Measurements from ENCODE around the gene PEX5.

The PEX5 gene

GRCh38 chr12:7151532-7151931 is 38.0 kb upstream of the PEX5 start:
- Histone ChIP-seq H3K27ac (ENCODE audit: low read length) (no peak overlapping the region), H3K9ac (ENCODE audit: low read length) (no peak overlapping the region), H3K9me3 (ENCODE audit: control insufficient read depth, low read depth, low read length) (no peaks in the 10 kb centered on the region), H3K27me3 (ENCODE audit: control insufficient read depth, insufficient read depth, low read length) (no peaks in the 10 kb centered on the region), H3K4me3 (ENCODE audit: low read length) (no peak overlapping the region), H3K36me3 (ENCODE audit: control insufficient read depth, low read depth, low read length) (peaks cover 11% of the 10 kb centered on the region), H3K4me1 (ENCODE audit: control insufficient read depth, low read depth, low read length) (no peaks in the 10 kb centered on the region)

DNA sequence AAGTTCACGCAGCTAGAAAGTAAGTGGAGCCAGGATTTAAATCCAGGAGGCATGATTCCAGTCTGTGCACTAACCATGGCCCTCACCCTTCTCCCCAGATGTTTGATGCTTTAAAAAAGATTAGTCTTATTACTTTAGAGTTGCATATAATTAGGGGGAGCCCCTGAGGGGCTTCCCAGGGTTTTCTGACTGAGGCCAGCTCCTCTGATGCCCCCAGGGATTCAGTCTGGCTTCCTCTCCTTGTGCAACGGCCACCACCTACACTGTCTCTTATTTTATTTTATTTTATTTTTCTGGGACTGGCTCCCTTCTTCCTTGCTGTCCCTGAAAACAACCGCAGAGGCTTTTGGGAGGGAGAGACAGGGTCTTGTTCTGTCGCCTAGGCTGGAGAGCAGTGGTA is 36.7 kb upstream of the PEX5 start:
- Histone ChIP-seq H3K4me3 (ENCODE audit: low read length) (no peak overlapping the region), H3K9ac (ENCODE audit: low read length) (no peak overlapping the region), H3K27ac (ENCODE audit: low read length) (no peak overlapping the region), H3K4me1 (ENCODE audit: control insufficient read depth, low read depth, low read length) (no peaks in the 10 kb centered on the region), H3K9me3 (ENCODE audit: control insufficient read depth, low read depth, low read length) (no peaks in the 10 kb centered on the region), H3K27me3 (ENCODE audit: control insufficient read depth, insufficient read depth, low read length) (no peaks in the 10 kb centered on the region), H3K36me3 (ENCODE audit: control insufficient read depth, low read depth, low read length) (peaks cover 11% of the 10 kb centered on the region)

DNA sequence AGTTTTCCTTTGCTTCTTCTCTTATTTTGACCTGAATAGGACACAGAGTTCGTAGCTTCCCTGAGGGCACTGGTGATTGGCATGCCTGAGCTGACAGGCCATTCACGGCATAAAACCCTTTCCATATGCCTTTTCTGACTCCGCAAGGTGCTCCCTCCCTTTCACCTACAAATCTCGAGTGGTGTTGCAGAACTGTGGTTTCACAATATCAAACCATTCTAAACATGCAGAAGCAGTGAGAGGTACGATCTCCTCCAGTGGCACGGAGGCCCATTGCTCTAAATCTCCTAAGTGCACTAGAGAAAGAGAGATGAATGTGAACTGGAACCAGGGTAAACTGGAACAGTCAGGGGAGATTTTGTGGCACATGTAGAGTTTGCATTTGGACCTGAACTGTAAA is 35.4 kb upstream of the PEX5 start:
- peaks cover 11% of the 10 kb centered on the region for H3K36me3 ChIP-seq (ENCODE audit: control insufficient read depth, low read depth, low read length)
- H3K27ac ChIP-seq (ENCODE audit: low read length), result no peak overlapping the region
- no peak overlapping the region for H3K9ac ChIP-seq (ENCODE audit: low read length)
- H3K9me3 ChIP-seq (ENCODE audit: control insufficient read depth, low read depth, low read length), result no peaks in the 10 kb centered on the region
- H3K4me1 ChIP-seq (ENCODE audit: control insufficient read depth, low read depth, low read length), result no peaks in the 10 kb centered on the region
- no peak overlapping the region for H3K4me3 ChIP-seq (ENCODE audit: low read length)
- H3K27me3 ChIP-seq (ENCODE audit: control insufficient read depth, insufficient read depth, low read length), result no peaks in the 10 kb centered on the region

DNA sequence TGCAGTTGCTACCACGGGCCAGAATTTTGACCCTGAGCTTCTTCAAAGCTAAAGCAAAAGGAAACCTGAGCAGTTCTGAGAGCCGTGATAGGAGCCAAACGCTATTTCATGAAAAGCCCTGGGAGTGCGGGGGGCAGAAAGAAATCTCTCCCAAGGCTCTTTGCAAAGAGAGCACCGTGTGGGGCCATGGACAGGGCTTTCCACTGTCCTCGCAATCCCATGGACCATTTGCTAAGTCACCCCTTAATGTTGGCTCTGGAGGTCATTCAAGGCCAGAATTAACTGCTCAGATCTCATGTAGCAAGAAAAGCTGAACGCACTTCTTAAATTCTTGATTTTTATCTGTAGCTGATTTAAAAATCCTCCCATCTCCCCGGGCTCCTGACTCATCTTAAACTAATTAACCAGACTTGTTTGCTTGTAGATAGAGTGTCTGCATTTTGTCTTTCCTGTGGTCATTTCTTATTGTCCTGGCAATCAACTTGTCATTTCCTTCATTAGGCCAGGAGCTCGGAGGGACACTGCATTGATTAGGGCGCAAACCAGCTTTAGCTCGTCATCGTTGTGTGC is 34.5 kb upstream of the PEX5 start:
- no peaks in the 10 kb centered on the region for H3K9me3 ChIP-seq (ENCODE audit: control insufficient read depth, low read depth, low read length)
- no peak overlapping the region for H3K9ac ChIP-seq (ENCODE audit: low read length)
- no peak overlapping the region for H3K27ac ChIP-seq (ENCODE audit: low read length)
- H3K36me3 ChIP-seq (ENCODE audit: control insufficient read depth, low read depth, low read length), result peaks cover 11% of the 10 kb centered on the region
- no peaks in the 10 kb centered on the region for H3K27me3 ChIP-seq (ENCODE audit: control insufficient read depth, insufficient read depth, low read length)
- no peak overlapping the region for H3K4me3 ChIP-seq (ENCODE audit: low read length)
- no peaks in the 10 kb centered on the region for H3K4me1 ChIP-seq (ENCODE audit: control insufficient read depth, low read depth, low read length)

DNA sequence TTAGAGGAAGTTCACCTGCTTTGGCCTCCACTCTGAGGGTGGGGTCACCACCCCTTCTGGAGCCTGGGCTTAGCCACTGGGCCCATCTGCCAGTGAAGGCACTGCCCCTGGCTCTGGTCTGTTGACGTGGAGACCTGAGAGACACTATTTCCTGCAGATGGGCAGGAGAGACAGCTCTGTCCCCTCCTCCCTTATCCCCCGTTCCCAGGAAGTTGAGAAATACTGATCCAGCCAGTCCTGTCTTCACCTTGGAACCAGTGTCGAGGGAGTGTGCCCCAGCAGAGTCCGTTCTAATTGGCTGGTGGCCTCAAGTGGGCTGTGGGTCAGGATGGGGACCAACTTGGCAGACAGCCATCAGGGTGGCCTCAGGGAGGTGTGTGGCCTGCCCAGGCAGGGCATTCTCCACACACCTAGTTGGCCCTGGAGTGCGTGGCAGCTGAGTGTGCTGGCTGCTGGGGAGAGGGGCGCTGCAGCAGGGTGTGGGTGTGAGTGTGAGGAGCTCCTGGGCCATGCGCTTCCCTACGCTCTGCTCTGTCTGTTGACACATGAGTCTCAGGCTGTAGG is 33.9 kb upstream of the PEX5 start:
- no peak overlapping the region for H3K9ac ChIP-seq (ENCODE audit: low read length)
- no peaks in the 10 kb centered on the region for H3K4me1 ChIP-seq (ENCODE audit: control insufficient read depth, low read depth, low read length)
- no peaks in the 10 kb centered on the region for H3K27me3 ChIP-seq (ENCODE audit: control insufficient read depth, insufficient read depth, low read length)
- H3K9me3 ChIP-seq (ENCODE audit: control insufficient read depth, low read depth, low read length), result no peaks in the 10 kb centered on the region
- no peak overlapping the region for H3K27ac ChIP-seq (ENCODE audit: low read length)
- no peak overlapping the region for H3K4me3 ChIP-seq (ENCODE audit: low read length)
- H3K36me3 ChIP-seq (ENCODE audit: control insufficient read depth, low read depth, low read length), result peaks cover 8% of the 10 kb centered on the region

DNA sequence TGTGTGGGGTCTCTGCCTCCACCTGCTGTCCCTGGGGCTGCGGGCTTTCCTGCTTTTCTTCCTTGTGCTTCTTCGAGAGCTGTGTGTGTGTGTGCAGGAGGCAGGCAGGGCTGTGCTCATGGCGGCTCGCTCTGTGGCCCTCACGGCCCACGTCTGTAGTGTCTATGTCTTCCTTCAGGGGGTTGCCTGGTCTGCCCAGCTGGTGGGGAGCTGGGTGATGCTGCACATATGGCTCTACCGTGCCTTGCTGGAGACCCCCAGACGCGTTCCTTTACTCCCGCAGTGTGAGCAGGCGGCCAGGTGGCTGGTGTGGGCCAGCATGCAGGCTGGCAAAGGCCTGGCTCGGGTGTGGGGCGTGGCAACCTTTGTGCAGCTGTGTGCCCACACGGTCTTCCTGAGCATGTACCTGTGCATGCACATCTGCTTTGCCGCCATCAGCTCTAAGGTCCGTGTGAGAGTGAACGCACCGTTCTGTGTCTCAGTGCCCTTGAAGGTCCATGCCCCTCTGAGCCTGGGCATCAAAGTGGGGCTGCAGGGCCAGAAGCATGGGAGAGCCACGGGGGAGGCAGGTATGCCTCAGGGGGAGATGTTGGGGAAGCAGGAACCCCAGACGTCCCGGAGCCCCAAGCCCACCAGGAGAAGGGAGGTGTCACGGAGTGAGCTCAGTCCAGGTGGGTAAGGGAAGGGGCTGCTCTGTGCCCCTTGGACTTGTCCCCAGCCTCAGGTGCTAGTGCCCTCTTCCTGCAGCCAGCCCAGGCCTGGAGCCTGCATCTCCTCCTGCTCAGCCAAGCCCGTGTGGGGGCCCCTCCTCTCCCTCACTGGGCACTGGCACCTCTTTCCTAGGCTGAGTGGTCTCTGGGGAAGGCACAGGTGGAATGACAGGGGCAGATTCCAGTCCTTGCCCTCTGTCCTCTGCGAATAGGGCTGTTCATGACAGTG is 33.0 kb upstream of the PEX5 start:
- Histone ChIP-seq H3K27ac (ENCODE audit: low read length) (no peak overlapping the region), H3K4me1 (ENCODE audit: control insufficient read depth, low read depth, low read length) (no peaks in the 10 kb centered on the region), H3K36me3 (ENCODE audit: control insufficient read depth, low read depth, low read length) (no peaks in the 10 kb centered on the region), H3K4me3 (ENCODE audit: low read length) (no peak overlapping the region), H3K27me3 (ENCODE audit: control insufficient read depth, insufficient read depth, low read length) (no peaks in the 10 kb centered on the region), H3K9me3 (ENCODE audit: control insufficient read depth, low read depth, low read length) (no peaks in the 10 kb centered on the region), H3K9ac (ENCODE audit: low read length) (no peak overlapping the region)

DNA sequence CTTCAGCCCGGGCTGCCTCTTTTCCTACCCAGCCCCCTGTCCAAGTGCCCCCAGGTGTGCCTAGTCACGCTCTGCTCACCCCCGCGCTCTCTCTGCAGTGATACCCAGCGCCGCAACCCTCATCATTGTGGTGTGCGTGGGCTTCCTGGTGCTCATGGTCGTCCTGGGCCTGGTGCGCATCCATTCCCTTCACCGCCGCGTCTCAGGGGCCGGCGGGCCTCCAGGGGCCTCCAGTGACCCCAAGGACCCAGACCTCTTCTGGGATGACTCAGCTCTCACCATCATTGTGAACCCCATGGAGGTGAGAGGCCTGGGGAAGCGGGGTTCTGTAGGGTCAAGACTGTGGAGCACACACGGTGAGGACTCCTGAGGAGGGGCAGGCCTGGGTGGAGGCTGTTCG is 32.1 kb upstream of the PEX5 start:
- no peak overlapping the region for H3K4me3 ChIP-seq (ENCODE audit: low read length)
- H3K27me3 ChIP-seq (ENCODE audit: control insufficient read depth, insufficient read depth, low read length), result no peaks in the 10 kb centered on the region
- H3K9me3 ChIP-seq (ENCODE audit: control insufficient read depth, low read depth, low read length), result no peaks in the 10 kb centered on the region
- no peaks in the 10 kb centered on the region for H3K36me3 ChIP-seq (ENCODE audit: control insufficient read depth, low read depth, low read length)
- no peaks in the 10 kb centered on the region for H3K4me1 ChIP-seq (ENCODE audit: control insufficient read depth, low read depth, low read length)
- no peak overlapping the region for H3K9ac ChIP-seq (ENCODE audit: low read length)
- H3K27ac ChIP-seq (ENCODE audit: low read length), result no peak overlapping the region

DNA sequence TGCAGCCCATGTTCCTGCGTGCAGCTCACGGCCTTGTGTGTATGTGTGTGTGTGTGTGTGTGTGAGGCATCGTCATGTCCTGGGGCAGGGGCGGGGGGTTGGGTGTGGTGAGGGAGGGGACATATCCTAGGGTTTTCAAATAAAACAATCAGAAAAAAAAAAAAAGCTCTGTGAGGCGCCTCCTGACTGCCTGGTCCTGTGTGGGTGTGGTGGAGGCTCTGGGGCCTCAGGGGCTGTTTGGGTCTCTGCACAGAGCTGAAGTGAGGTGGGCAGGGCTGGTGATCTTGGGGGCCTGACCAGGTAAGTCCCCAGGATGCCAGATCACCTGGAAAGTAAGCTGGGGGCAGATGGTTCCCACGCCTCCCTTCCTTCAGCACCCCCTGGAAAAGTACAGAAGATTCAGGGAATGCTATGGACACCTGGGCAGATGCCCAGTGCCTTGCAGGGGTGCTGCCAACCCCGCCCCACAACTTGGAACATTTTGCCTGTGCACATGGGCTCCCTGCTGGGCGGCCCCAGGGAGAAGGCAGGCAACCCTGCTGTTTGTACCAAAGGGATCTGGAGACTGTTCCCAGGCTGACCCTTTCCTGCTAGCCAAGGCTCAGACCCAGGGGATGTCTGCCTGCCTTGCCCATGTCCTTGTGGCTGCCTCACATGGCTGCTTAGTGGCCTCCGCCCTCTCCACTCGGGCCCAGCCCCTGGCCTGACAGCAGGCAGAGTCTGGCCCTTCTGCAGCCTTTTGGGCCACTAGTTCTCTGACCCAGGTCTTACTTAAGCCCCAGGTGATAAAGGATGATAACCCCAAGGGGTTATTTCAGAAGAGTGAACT is 30.5 kb upstream of the PEX5 start:
- Histone ChIP-seq H3K4me3 (ENCODE audit: low read length) (no peak overlapping the region), H3K27ac (ENCODE audit: low read length) (no peak overlapping the region), H3K36me3 (ENCODE audit: control insufficient read depth, low read depth, low read length) (no peaks in the 10 kb centered on the region), H3K9me3 (ENCODE audit: control insufficient read depth, low read depth, low read length) (no peaks in the 10 kb centered on the region), H3K4me1 (ENCODE audit: control insufficient read depth, low read depth, low read length) (peaks cover 3% of the 10 kb centered on the region), H3K9ac (ENCODE audit: low read length) (no peak overlapping the region), H3K27me3 (ENCODE audit: control insufficient read depth, insufficient read depth, low read length) (peaks cover 11% of the 10 kb centered on the region)

DNA sequence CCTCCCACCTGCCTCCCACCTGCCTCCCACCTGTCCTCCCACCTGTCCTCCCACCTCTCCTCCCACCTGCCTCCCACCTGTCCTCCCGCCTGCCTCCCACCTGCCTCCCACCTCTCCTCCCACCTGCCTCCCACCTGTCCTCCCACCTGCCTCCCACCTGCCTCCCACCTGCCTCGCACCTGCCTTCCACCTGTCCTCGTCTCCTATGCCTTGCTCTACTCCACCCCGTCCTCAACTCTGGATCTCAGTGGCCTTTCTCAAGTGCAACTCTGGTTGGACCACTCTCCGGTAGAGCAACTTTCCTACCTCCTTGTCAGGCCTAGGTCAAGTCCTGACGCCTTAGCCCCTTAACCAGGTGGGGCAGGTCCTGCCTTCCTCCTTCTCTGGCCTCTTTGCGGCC is 29.3 kb upstream of the PEX5 start:
- H3K36me3 ChIP-seq (ENCODE audit: control insufficient read depth, low read depth, low read length), result no peaks in the 10 kb centered on the region
- H3K9ac ChIP-seq (ENCODE audit: low read length), result no peak overlapping the region
- no peaks in the 10 kb centered on the region for H3K9me3 ChIP-seq (ENCODE audit: control insufficient read depth, low read depth, low read length)
- no peak overlapping the region for H3K27ac ChIP-seq (ENCODE audit: low read length)
- peaks cover 11% of the 10 kb centered on the region for H3K27me3 ChIP-seq (ENCODE audit: control insufficient read depth, insufficient read depth, low read length)
- no peak overlapping the region for H3K4me3 ChIP-seq (ENCODE audit: low read length)
- H3K4me1 ChIP-seq (ENCODE audit: control insufficient read depth, low read depth, low read length), result peaks cover 3% of the 10 kb centered on the region

DNA sequence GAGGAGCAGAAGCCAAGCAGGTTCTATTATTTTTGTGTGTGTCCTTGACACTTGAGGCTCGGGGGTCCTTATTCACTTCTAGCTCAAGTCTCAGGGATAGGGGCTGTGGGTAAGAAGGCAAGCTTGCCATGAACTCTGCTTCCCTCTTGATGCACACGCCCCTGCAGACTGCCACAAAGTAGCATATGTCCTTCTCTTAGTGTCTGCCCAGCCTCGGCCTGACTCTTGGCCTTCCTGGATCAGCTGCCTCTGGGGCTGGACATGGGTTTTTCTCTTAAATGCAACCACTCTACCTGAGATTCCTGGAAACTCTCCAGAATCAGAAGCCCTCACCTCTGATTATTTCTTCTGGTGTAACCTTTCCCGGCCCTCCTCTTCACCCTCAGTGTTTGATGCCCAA is 28.2 kb upstream of the PEX5 start:
- Histone ChIP-seq H3K27ac (ENCODE audit: low read length) (no peak overlapping the region), H3K4me1 (ENCODE audit: control insufficient read depth, low read depth, low read length) (peaks cover 3% of the 10 kb centered on the region), H3K9ac (ENCODE audit: low read length) (no peak overlapping the region), H3K4me3 (ENCODE audit: low read length) (no peak overlapping the region), H3K27me3 (ENCODE audit: control insufficient read depth, insufficient read depth, low read length) (peaks cover 11% of the 10 kb centered on the region), H3K36me3 (ENCODE audit: control insufficient read depth, low read depth, low read length) (no peaks in the 10 kb centered on the region), H3K9me3 (ENCODE audit: control insufficient read depth, low read depth, low read length) (no peaks in the 10 kb centered on the region)

DNA sequence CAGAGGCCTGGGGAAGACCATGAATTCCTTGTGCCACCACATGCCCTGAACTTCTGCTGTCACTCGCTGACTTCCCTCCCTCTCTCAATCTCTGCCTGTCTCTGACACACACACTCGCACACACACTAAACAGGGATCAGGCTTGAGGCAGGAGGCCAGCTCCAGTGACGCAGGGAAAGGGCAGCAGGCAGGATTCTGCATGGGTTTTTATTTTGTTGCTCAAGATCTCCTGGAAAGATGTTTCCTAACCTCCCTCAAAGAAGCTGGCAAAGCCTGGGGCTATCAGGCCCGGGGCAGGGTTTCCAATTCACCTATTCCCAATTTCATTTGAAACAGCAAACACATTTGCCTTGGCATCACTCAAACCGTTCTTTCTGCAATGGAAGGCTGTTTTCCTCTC is 27.7 kb upstream of the PEX5 start:
- no peaks in the 10 kb centered on the region for H3K36me3 ChIP-seq (ENCODE audit: control insufficient read depth, low read depth, low read length)
- no peak overlapping the region for H3K27ac ChIP-seq (ENCODE audit: low read length)

More for the DNA sequence above, 27.7 kb upstream of the PEX5 start:
- Histone ChIP-seq H3K9ac (ENCODE audit: low read length) (no peak overlapping the region), H3K27me3 (ENCODE audit: control insufficient read depth, insufficient read depth, low read length) (peaks cover 11% of the 10 kb centered on the region), H3K9me3 (ENCODE audit: control insufficient read depth, low read depth, low read length) (peaks cover 4% of the 10 kb centered on the region), H3K4me3 (ENCODE audit: low read length) (no peak overlapping the region), H3K4me1 (ENCODE audit: control insufficient read depth, low read depth, low read length) (peaks cover 3% of the 10 kb centered on the region)
